Femur (tissue), 1 donor: Measurements from ENCODE around the gene KLHL29.

ENCODE experiments used
- DNase-seq: peaks from one replicate; pipeline ENCODE4 v3.0.0-alpha.2; 2017

KLHL29 gene

GRCh38 chr2:23751747-23752265 is 366.8 kb downstream of the KLHL29 start:
- no peak for DNase-seq

- DNase-seq, result no peak
Observed at GRCh38 chr2:23753291-23754010, 368.5 kb downstream of the KLHL29 start.

- DNase-seq, result no peak
Observed at GRCh38 chr2:23754970-23755369, 370.0 kb downstream of the KLHL29 start.

GRCh38 chr2:23756593-23757292 is 371.8 kb downstream of the KLHL29 start:
- no peak for DNase-seq

GRCh38 chr2:23757686-23758433 is 372.9 kb downstream of the KLHL29 start:
- no peak for DNase-seq
